Naive thymus-derived CD8-positive, alpha-beta T cell (primary cell): ENCODE measurements around the gene SBF2. TPM values are rescaled to one million over a fixed set of nuclear protein-coding genes. Genes with fewer than 3 reads are reported as not detected.
A peak's percentile ranks its signal among the peaks of the same experiment; 100 is the strongest.
"Not testable (repeated sequence)": the region's sequence is repeated elsewhere in the genome, so short reads cannot be mapped to it uniquely, and the experiment has no call there.

ENCODE experiments used
- ATAC-seq, 2 donors: fragments of 150-1000 bp; cut with Tn5 transposase in 1 of 2; sonication (Bioruptor Pico), chemical (Tn5 transposase) in 1 of 2; 1 replicate in 1 of 2; 2 replicates in 1 of 2; pipeline ENCODE4 v1.10.0; 2021; ENCODE audit warnings: mild to moderate bottlenecking in 2 of 2, moderate library complexity in 2 of 2
- POLR2A ChIA-PET: fragments of 350-600 bp; sonication (Branson Sonifier 250); formaldehyde crosslinking; loops from one replicate; lab custom pipeline; 2021; ENCODE audit warnings: antibody characterized with exemption; lab: Charles Lee
- DNase-seq, 10 donors: peaks; one replicate each; pipeline versions ENCODE4 v3.0.0 to v3.0.0-alpha.2; 2020 to 2022
- H3K27ac Mint-ChIP-seq, 10 donors: one replicate each; pipeline ENCODE4 v1.8.0; 2020 to 2022; ENCODE audit warnings: mild to moderate bottlenecking in 10 of 10, mixed read lengths in 10 of 10, moderate library complexity in 4 of 10, inconsistent platforms in 1 of 10
- H3K27me3 Mint-ChIP-seq, 5 donors: one replicate each; pipeline ENCODE4 v1.8.0; 2021 to 2022; ENCODE audit warnings: mixed read lengths in 5 of 5
- H3K36me3 Mint-ChIP-seq, 3 donors: one replicate each; pipeline ENCODE4 v1.8.0; 2020 to 2022; ENCODE audit warnings: mixed read lengths in 3 of 3, mild to moderate bottlenecking in 2 of 3, inconsistent platforms in 1 of 3
- H3K4me1 Mint-ChIP-seq, 4 donors: one replicate each; pipeline ENCODE4 v1.8.0; 2021 to 2022; ENCODE audit warnings: mixed read lengths in 4 of 4
- H3K4me3 Mint-ChIP-seq, 10 donors: one replicate each; pipeline ENCODE4 v1.8.0; 2020 to 2022; ENCODE audit warnings: mild to moderate bottlenecking in 10 of 10, mixed read lengths in 10 of 10, moderate library complexity in 6 of 10, inconsistent platforms in 1 of 10
- H3K9me3 Mint-ChIP-seq, 9 donors: one replicate each; pipeline ENCODE4 v1.8.0; 2020 to 2022; ENCODE audit warnings: mixed read lengths in 9 of 9, mild to moderate bottlenecking in 3 of 9, inconsistent platforms in 1 of 9, moderate library complexity in 1 of 9
- polyA plus RNA-seq, 3 donors: library from polyadenylated mRNA; unstranded; fragments of 300-500 nt; fragmentation: Illumina TruSeq; gene quantifications; one replicate each; pipeline ENCODE4 v1.2.3, GENCODE V29; 2021
- total RNA-seq, 8 experiments: library from RNA in 2 of 8; stranded (reverse) in 2 of 8; gene quantifications; one replicate each; pipeline ENCODE4 v1.2.3 and lab custom pipeline; 2021 to 2026

The SBF2 gene
- total and polyA plus RNA-seq, 5 experiments from 2014 or later = 2.0 to 14.6 (median 4.9) TPM

GRCh38 chr11:10108915-10109680, 184.9 kb downstream of the SBF2 start:
- H3K4me3 Mint-ChIP-seq = no peak overlapping the region
- peaks cover 0 to 3% (median 0%) of the 10 kb centered on the region in 9 donors for H3K9me3 Mint-ChIP-seq
- H3K4me1 Mint-ChIP-seq = peaks cover 0 to 2% (median 0%) of the 10 kb centered on the region in 4 donors
- no peaks in the 10 kb centered on the region for H3K27me3 Mint-ChIP-seq
- POLR2A ChIA-PET = no interaction called here
- H3K36me3 Mint-ChIP-seq = peaks cover 0 to 9% (median 3%) of the 10 kb centered on the region in 3 donors
- DNase-seq (no peak), ATAC-seq (no peak)
- no peak overlapping the region for H3K27ac Mint-ChIP-seq

- no peak for DNase-seq
- H3K27ac Mint-ChIP-seq = no peak overlapping the region
- no peak overlapping the region for H3K4me3 Mint-ChIP-seq
- no peaks in the 10 kb centered on the region for H3K27me3 Mint-ChIP-seq
- peaks cover 0 to 2% (median 0%) of the 10 kb centered on the region in 4 donors for H3K4me1 Mint-ChIP-seq
- POLR2A ChIA-PET = no interaction called here
- peaks cover 0 to 13% (median 3%) of the 10 kb centered on the region in 3 donors for H3K36me3 Mint-ChIP-seq
- H3K9me3 Mint-ChIP-seq = peaks cover 0 to 3% (median 0%) of the 10 kb centered on the region in 9 donors
- no peak for ATAC-seq
Observed at GRCh38 chr11:10107497-10107896, 186.5 kb downstream of the SBF2 start.

GRCh38 chr11:10097615-10098014, 196.4 kb downstream of the SBF2 start:
- Mint-ChIP-seq H3K36me3 (peaks cover 25 to 44% (median 41%) of the 10 kb centered on the region in 3 donors), H3K4me1 (peaks cover 0 to 3% (median under 1%) of the 10 kb centered on the region in 4 donors), H3K4me3 (no peak overlapping the region), H3K9me3 (peaks cover 16 to 49% (median 33%) of the 10 kb centered on the region in 9 donors), H3K27me3 (no peaks in the 10 kb centered on the region), H3K27ac (no peak overlapping the region)
- DNase-seq (no peak), ATAC-seq (no peak)
- POLR2A ChIA-PET = no interaction called here

- peaks cover 2 to 7% (median 5%) of the 10 kb centered on the region in 4 donors for H3K4me1 Mint-ChIP-seq
- H3K27me3 Mint-ChIP-seq = no peaks in the 10 kb centered on the region
- ATAC-seq = no peak
- DNase-seq = no peak
- H3K27ac Mint-ChIP-seq = no peak overlapping the region
- H3K9me3 Mint-ChIP-seq = peaks cover 16 to 49% (median 33%) of the 10 kb centered on the region in 9 donors
- POLR2A ChIA-PET = no interaction called here
- peaks cover 25 to 41% (median 39%) of the 10 kb centered on the region in 3 donors for H3K36me3 Mint-ChIP-seq
- no peak overlapping the region for H3K4me3 Mint-ChIP-seq
Observed at GRCh38 chr11:10096987-10097386, 197.0 kb downstream of the SBF2 start.

- DNase-seq = no peak
- Mint-ChIP-seq H3K4me3 (no peak overlapping the region), H3K27ac (no peak overlapping the region), H3K4me1 (peaks cover 2 to 17% (median 13%) of the 10 kb centered on the region in 4 donors), H3K9me3 (peaks cover 8 to 37% (median 26%) of the 10 kb centered on the region in 9 donors), H3K27me3 (no peaks in the 10 kb centered on the region), H3K36me3 (peaks cover 15 to 30% (median 30%) of the 10 kb centered on the region in 3 donors)
- ATAC-seq = no peak
- POLR2A ChIA-PET = no interaction called here
Observed at GRCh38 chr11:10095412-10096208, 198.4 kb downstream of the SBF2 start.

GRCh38 chr11:10092426-10092825, 201.6 kb downstream of the SBF2 start:
- POLR2A ChIA-PET = no interaction called here
- H3K27me3 Mint-ChIP-seq = no peaks in the 10 kb centered on the region
- peaks cover 0 to 7% (median 0%) of the 10 kb centered on the region in 9 donors for H3K9me3 Mint-ChIP-seq
- no peak overlapping the region for H3K27ac Mint-ChIP-seq
- DNase-seq = no peak
- peaks cover 2 to 21% (median 14%) of the 10 kb centered on the region in 4 donors for H3K4me1 Mint-ChIP-seq
- no peak for ATAC-seq
- peaks cover 2 to 9% (median 3%) of the 10 kb centered on the region in 3 donors for H3K36me3 Mint-ChIP-seq
- H3K4me3 Mint-ChIP-seq = no peak overlapping the region

- DNase-seq (no peak), ATAC-seq (no peak)
- H3K4me1 Mint-ChIP-seq = peaks cover 4 to 21% (median 14%) of the 10 kb centered on the region in 4 donors
- H3K27ac Mint-ChIP-seq = no peak overlapping the region
- H3K9me3 Mint-ChIP-seq = peaks cover 0 to 2% (median 0%) of the 10 kb centered on the region in 9 donors
- peaks cover 0 to 13% (median 0%) of the 10 kb centered on the region in 3 donors for H3K36me3 Mint-ChIP-seq
- no peaks in the 10 kb centered on the region for H3K27me3 Mint-ChIP-seq
- POLR2A ChIA-PET = no interaction called here
- H3K4me3 Mint-ChIP-seq = no peak overlapping the region
Observed at GRCh38 chr11:10091314-10092045, 202.5 kb downstream of the SBF2 start.

GRCh38 chr11:10087923-10088225, 206.1 kb downstream of the SBF2 start:
- H3K36me3 Mint-ChIP-seq = peaks cover 1 to 30% (median 13%) of the 10 kb centered on the region in 3 donors
- POLR2A ChIA-PET, H3K27ac Mint-ChIP-seq, H3K4me3 Mint-ChIP-seq, H3K27me3 Mint-ChIP-seq, DNase-seq, ATAC-seq: not testable (repeated sequence)
- H3K4me1 Mint-ChIP-seq = peaks cover 4 to 21% (median 14%) of the 10 kb centered on the region in 4 donors
- peaks cover 0 to 32% (median 13%) of the 10 kb centered on the region in 9 donors for H3K9me3 Mint-ChIP-seq

GRCh38 chr11:10087186-10087922, 206.7 kb downstream of the SBF2 start:
- POLR2A ChIA-PET = no interaction called here
- Mint-ChIP-seq H3K4me3 (no peak overlapping the region), H3K4me1 (peaks cover 2 to 17% (median 11%) of the 10 kb centered on the region in 4 donors), H3K9me3 (peaks cover 0 to 38% (median 18%) of the 10 kb centered on the region in 9 donors), H3K27me3 (no peaks in the 10 kb centered on the region), H3K36me3 (peaks cover 2 to 33% (median 19%) of the 10 kb centered on the region in 3 donors), H3K27ac (no peak overlapping the region)
- DNase-seq (no peak), ATAC-seq (no peak)

GRCh38 chr11:10080138-10080537, 213.9 kb downstream of the SBF2 start:
- peaks cover 5 to 41% (median 38%) of the 10 kb centered on the region in 3 donors for H3K36me3 Mint-ChIP-seq
- peaks cover 0 to 1% (median 0%) of the 10 kb centered on the region in 5 donors for H3K27me3 Mint-ChIP-seq
- H3K4me1 Mint-ChIP-seq = peaks cover 0 to 6% (median 0%) of the 10 kb centered on the region in 4 donors
- H3K27ac Mint-ChIP-seq = no peak overlapping the region
- ATAC-seq (no peak), DNase-seq (no peak)
- POLR2A ChIA-PET = no interaction called here
- peaks cover 11 to 70% (median 41%) of the 10 kb centered on the region in 9 donors for H3K9me3 Mint-ChIP-seq
- no peak overlapping the region for H3K4me3 Mint-ChIP-seq

GRCh38 chr11:10076458-10077141, 217.4 kb downstream of the SBF2 start:
- POLR2A ChIA-PET = no interaction called here
- H3K9me3 Mint-ChIP-seq = peaks cover 2 to 39% (median 22%) of the 10 kb centered on the region in 9 donors
- H3K4me1 Mint-ChIP-seq = peaks cover 0 to 5% (median 0%) of the 10 kb centered on the region in 4 donors
- H3K36me3 Mint-ChIP-seq = peaks cover 3 to 24% (median 11%) of the 10 kb centered on the region in 3 donors
- H3K27me3 Mint-ChIP-seq = peaks cover 0 to 1% (median 0%) of the 10 kb centered on the region in 5 donors
- H3K27ac Mint-ChIP-seq = peak overlapping the region in 1 of 10 donors; percentile 31
- DNase-seq = peak in 3 of 10 donors; percentile 2 to 17 (median 3)
- no peak overlapping the region for H3K4me3 Mint-ChIP-seq
- ATAC-seq = no peak
